GM23338 (cell line): ENCODE data around the gene DISP3. TPM values are rescaled to one million over a fixed set of nuclear protein-coding genes. Genes with fewer than 3 reads are reported as not detected.
A peak's percentile ranks its signal among the peaks of the same experiment; 100 is the strongest.

Experiments used
- ATAC-seq: fragments of 200-7000 bp; cut with Tn5 transposase; 3 replicates; pipeline ENCODE4 v1.9.1; 2020
- DNase-seq: peaks from one replicate; pipeline ENCODE4 v3.0.0-alpha.2; 2015; ENCODE audit warnings: low spot score
- H2AFZ ChIP-seq: fragments of 200-600 bp; sonication (generic); 2 replicates; pipeline ENCODE4 v1.8.0; 2016; ENCODE audit warnings: antibody characterized with exemption, mild to moderate bottlenecking, moderate library complexity
- H3F3A ChIP-seq: fragments of 200-600 bp; sonication (generic); replicated peaks from 2 replicates; pipeline ENCODE4 v1.8.0; 2017; ENCODE audit warnings: antibody characterized with exemption, mixed run types, low read depth
- H3K27ac ChIP-seq: fragments of 200-600 bp; sonication (generic); 2 replicates; pipeline ENCODE4 v1.6.1; 2016; ENCODE audit warnings: low read depth
- H3K27me3 ChIP-seq: fragments of 200-600 bp; sonication (generic); 2 replicates; pipeline ENCODE4 v1.8.0; 2016; ENCODE audit warnings: mild to moderate bottlenecking, mixed run types, moderate library complexity; ENCODE audit not compliant: insufficient read depth
- H3K36me3 ChIP-seq: fragments of 200-600 bp; sonication (generic); 2 replicates; pipeline ENCODE4 v1.8.0; 2016; ENCODE audit warnings: mild to moderate bottlenecking; ENCODE audit not compliant: insufficient read depth
- H3K4me1 ChIP-seq: fragments of 200-600 bp; sonication (generic); 2 replicates; pipeline ENCODE4 v1.8.0; 2016; ENCODE audit warnings: mild to moderate bottlenecking, moderate library complexity; ENCODE audit not compliant: insufficient read depth
- H3K4me2 ChIP-seq: fragments of 200-600 bp; sonication (generic); 2 replicates; pipeline ENCODE4 v1.7.1; 2017; ENCODE audit warnings: mixed run types
- H3K4me3 ChIP-seq: fragments of 200-600 bp; sonication (generic); 2 replicates; pipeline ENCODE4 v1.6.1; 2016; ENCODE audit warnings: mixed run types
- H3K79me2 ChIP-seq: fragments of 200-600 bp; sonication (generic); replicated peaks from 2 replicates; pipeline ENCODE4 v1.8.0; 2017; ENCODE audit warnings: mild to moderate bottlenecking; ENCODE audit not compliant: insufficient read depth
- H3K9me2 ChIP-seq: fragments of 200-600 bp; sonication (generic); 2 replicates; pipeline ENCODE4 v1.8.0; 2017; ENCODE audit not compliant: insufficient read depth
- H4K20me1 ChIP-seq: fragments of 200-600 bp; sonication (generic); replicated peaks from 2 replicates; pipeline ENCODE4 v1.8.0; 2017; ENCODE audit warnings: mild to moderate bottlenecking; ENCODE audit not compliant: insufficient read depth
- H3K27ac Mint-ChIP-seq: 2 replicates; pipeline ENCODE4 v1.8.0; 2020; ENCODE audit warnings: inconsistent platforms, mild to moderate bottlenecking, moderate library complexity, mixed read lengths
- H3K27me3 Mint-ChIP-seq: 3 replicates; pipeline ENCODE4 v1.8.0; 2022; ENCODE audit warnings: low read depth, mild to moderate bottlenecking, moderate library complexity, mixed read lengths, inconsistent platforms; ENCODE audit not compliant: insufficient read depth, poor library complexity
- H3K36me3 Mint-ChIP-seq: 3 replicates; pipeline ENCODE4 v1.8.0; 2021; ENCODE audit warnings: low read depth, mild to moderate bottlenecking, inconsistent platforms, moderate library complexity, mixed read lengths
- H3K4me1 Mint-ChIP-seq: 3 replicates; pipeline ENCODE4 v1.8.0; 2020; ENCODE audit warnings: mild to moderate bottlenecking, inconsistent platforms, mixed read lengths
- H3K4me3 Mint-ChIP-seq: 3 replicates; pipeline ENCODE4 v1.8.0; 2021; ENCODE audit warnings: moderate library complexity, mild to moderate bottlenecking, inconsistent platforms, mixed read lengths
- H3K9me3 Mint-ChIP-seq: 3 replicates; pipeline ENCODE4 v1.8.0; 2020; ENCODE audit warnings: moderate library complexity, mild to moderate bottlenecking, inconsistent platforms, mixed read lengths
- CREB1 ChIP-seq: fragments of 250-450 bp; sonication (Bioruptor Pico); IDR thresholded peaks from 2 replicates; pipeline ENCODE4 v1.5.0; 2020; ENCODE audit warnings: low read depth, mild to moderate bottlenecking, moderate library complexity
- EZH2 ChIP-seq: fragments of 200-600 bp; sonication (generic); IDR thresholded peaks from one replicate; pipeline ENCODE4 v1.8.0; 2017; ENCODE audit warnings: antibody characterized with exemption, mild to moderate bottlenecking, low read depth; ENCODE audit not compliant: unreplicated experiment
- EZH2phosphoT487 ChIP-seq: fragments of 200-600 bp; sonication (generic); IDR thresholded peaks from one replicate; pipeline ENCODE4 v1.8.1; 2018; ENCODE audit warnings: antibody characterized with exemption; ENCODE audit not compliant: unreplicated experiment
- JUNB ChIP-seq: IDR thresholded peaks from one replicate; pipeline ENCODE4 v1.6.1; 2016; ENCODE audit warnings: antibody characterized with exemption; ENCODE audit not compliant: unreplicated experiment
- NANOG ChIP-seq: IDR thresholded peaks from 2 replicates; pipeline ENCODE4 v1.6.1; 2016; ENCODE audit warnings: antibody characterized with exemption, borderline replicate concordance
- POLR2AphosphoS5 ChIP-seq: IDR thresholded peaks from 2 replicates; pipeline ENCODE4 v1.6.1; 2016; ENCODE audit warnings: antibody characterized with exemption, low read depth
- STAT1 ChIP-seq: IDR thresholded peaks from one replicate; pipeline ENCODE4 v1.6.1; 2016; ENCODE audit warnings: antibody characterized with exemption; ENCODE audit not compliant: unreplicated experiment
- ZNF114 ChIP-seq: fragments of 250-450 bp; sonication (Bioruptor Pico); IDR thresholded peaks from 2 replicates; pipeline ENCODE4 v1.5.0; 2020; ENCODE audit warnings: mild to moderate bottlenecking, moderate library complexity
- ZNF331 ChIP-seq: fragments of 250-450 bp; sonication (Bioruptor Pico); IDR thresholded peaks from 2 replicates; pipeline ENCODE4 v1.5.0; 2020; ENCODE audit warnings: low read depth, mild to moderate bottlenecking, moderate library complexity
- polyA plus RNA-seq: library from polyadenylated mRNA; unstranded; fragments of >200 nt; fragmentation: Nextera tagmentation; extraction: Ambion mirVana; gene quantifications from 2 replicates; pipeline ENCODE4 v1.2.1, GENCODE V29; 2016
- total RNA-seq: library from RNA; depleted of rRNA; stranded (reverse); fragments of >200 nt; shearing (Covaris generic); gene quantifications from 2 replicates; pipeline ENCODE4 v1.2.3, GENCODE V29; 2014
- TF ChIP-seq, protein P1 (sequence below): fragments of 250-450 bp; sonication (Bioruptor Pico); IDR thresholded peaks from 2 replicates; pipeline ENCODE4 v1.5.0; 2020; ENCODE audit warnings: mild to moderate bottlenecking, moderate library complexity
- TF ChIP-seq, protein P2 (sequence below): IDR thresholded peaks from 2 replicates; pipeline ENCODE4 v1.6.1; 2016; ENCODE audit warnings: antibody characterized with exemption
- TF ChIP-seq, protein P3 (sequence below): IDR thresholded peaks from one replicate; pipeline ENCODE4 v1.6.1; 2018; ENCODE audit warnings: antibody characterized with exemption; ENCODE audit not compliant: unreplicated experiment

DISP3 gene
- total and polyA plus RNA-seq, 2 experiments from 2014 or later, result 3.2 to 11.1 TPM

DNA sequence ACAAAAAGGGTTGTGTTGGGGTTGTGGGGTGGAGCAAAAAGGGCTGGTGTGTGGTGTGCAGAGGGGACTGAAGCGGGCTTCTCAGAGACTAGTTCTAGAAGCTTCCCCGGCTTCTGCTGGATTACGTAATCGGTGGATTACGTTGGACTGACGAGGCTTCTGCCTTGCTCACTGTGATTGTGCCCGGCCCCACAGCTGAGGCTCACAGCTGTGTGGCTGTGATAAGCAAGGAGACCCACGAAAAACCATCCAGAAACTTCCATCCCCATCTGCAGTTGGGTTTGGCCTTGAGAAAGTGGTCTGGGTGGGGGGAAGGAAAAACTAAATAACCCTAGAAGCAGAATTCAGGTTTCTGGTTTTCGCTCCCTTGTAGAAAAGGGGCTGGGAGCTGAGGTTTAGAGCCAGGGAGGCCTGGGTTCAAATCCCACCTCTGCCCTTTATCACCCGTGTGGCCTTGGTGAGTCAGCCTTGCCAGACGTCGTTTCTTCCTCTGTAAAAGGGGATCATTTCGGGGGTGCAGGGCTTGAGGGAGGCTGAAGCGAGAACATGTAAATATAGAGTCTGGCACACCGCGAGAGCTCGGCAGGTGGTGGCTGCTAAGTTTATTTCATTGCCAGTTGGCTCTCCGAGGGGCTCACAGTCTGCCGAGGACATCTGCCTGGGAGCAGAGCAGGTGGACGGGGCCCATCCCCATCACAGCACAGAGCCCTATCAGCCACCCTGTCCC lies 30.4 kb upstream of the DISP3 start (continued):
- TF ChIP-seq, protein P1, sequence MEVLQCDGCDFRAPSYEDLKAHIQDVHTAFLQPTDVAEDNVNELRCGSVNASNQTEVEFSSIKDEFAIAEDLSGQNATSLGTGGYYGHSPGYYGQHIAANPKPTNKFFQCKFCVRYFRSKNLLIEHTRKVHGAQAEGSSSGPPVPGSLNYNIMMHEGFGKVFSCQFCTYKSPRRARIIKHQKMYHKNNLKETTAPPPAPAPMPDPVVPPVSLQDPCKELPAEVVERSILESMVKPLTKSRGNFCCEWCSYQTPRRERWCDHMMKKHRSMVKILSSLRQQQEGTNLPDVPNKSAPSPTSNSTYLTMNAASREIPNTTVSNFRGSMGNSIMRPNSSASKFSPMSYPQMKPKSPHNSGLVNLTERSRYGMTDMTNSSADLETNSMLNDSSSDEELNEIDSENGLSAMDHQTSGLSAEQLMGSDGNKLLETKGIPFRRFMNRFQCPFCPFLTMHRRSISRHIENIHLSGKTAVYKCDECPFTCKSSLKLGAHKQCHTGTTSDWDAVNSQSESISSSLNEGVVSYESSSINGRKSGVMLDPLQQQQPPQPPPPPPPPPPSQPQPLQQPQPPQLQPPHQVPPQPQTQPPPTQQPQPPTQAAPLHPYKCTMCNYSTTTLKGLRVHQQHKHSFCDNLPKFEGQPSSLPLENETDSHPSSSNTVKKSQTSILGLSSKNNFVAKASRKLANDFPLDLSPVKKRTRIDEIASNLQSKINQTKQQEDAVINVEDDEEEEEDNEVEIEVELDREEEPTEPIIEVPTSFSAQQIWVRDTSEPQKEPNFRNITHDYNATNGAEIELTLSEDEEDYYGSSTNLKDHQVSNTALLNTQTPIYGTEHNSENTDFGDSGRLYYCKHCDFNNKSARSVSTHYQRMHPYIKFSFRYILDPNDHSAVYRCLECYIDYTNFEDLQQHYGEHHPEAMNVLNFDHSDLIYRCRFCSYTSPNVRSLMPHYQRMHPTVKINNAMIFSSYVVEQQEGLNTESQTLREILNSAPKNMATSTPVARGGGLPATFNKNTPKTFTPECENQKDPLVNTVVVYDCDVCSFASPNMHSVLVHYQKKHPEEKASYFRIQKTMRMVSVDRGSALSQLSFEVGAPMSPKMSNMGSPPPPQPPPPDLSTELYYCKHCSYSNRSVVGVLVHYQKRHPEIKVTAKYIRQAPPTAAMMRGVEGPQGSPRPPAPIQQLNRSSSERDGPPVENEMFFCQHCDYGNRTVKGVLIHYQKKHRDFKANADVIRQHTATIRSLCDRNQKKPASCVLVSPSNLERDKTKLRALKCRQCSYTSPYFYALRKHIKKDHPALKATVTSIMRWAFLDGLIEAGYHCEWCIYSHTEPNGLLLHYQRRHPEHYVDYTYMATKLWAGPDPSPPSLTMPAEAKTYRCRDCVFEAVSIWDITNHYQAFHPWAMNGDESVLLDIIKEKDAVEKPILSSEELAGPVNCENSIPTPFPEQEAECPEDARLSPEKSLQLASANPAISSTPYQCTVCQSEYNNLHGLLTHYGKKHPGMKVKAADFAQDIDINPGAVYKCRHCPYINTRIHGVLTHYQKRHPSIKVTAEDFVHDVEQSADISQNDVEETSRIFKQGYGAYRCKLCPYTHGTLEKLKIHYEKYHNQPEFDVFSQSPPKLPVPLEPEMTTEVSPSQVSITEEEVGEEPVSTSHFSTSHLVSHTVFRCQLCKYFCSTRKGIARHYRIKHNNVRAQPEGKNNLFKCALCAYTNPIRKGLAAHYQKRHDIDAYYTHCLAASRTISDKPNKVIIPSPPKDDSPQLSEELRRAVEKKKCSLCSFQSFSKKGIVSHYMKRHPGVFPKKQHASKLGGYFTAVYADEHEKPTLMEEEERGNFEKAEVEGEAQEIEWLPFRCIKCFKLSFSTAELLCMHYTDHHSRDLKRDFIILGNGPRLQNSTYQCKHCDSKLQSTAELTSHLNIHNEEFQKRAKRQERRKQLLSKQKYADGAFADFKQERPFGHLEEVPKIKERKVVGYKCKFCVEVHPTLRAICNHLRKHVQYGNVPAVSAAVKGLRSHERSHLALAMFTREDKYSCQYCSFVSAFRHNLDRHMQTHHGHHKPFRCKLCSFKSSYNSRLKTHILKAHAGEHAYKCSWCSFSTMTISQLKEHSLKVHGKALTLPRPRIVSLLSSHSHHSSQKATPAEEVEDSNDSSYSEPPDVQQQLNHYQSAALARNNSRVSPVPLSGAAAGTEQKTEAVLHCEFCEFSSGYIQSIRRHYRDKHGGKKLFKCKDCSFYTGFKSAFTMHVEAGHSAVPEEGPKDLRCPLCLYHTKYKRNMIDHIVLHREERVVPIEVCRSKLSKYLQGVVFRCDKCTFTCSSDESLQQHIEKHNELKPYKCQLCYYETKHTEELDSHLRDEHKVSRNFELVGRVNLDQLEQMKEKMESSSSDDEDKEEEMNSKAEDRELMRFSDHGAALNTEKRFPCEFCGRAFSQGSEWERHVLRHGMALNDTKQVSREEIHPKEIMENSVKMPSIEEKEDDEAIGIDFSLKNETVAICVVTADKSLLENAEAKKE (CRISPR knock-in tag), result no peak
- TF ChIP-seq JUNB, result no peak
- TF ChIP-seq, protein P2, sequence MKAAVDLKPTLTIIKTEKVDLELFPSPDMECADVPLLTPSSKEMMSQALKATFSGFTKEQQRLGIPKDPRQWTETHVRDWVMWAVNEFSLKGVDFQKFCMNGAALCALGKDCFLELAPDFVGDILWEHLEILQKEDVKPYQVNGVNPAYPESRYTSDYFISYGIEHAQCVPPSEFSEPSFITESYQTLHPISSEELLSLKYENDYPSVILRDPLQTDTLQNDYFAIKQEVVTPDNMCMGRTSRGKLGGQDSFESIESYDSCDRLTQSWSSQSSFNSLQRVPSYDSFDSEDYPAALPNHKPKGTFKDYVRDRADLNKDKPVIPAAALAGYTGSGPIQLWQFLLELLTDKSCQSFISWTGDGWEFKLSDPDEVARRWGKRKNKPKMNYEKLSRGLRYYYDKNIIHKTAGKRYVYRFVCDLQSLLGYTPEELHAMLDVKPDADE, result no peak

DNA sequence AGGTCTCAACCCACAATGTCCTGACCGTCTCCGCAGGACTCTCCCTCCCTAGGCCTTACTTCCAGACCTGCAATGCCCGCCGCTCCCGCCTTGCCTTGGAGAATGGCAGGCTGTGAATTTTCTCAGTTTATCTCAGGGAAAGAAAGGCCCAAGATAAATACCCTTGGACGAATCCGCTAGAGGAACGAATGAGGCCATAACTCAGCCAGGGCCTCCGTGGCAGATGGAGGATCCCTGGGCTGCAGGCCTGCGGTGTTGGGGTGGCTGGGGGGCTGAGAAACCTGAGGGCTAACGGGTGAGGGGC lies 29.9 kb upstream of the DISP3 start:
- no peak overlapping the region for H3K27ac ChIP-seq
- TF ChIP-seq ZNF114 (CRISPR knock-in tag) (no peak), POLR2AphosphoS5 (no peak), JUNB (no peak), EZH2 (no peak), CREB1 (CRISPR knock-in tag) (no peak), EZH2phosphoT487 (no peak), ZNF331 (CRISPR knock-in tag) (no peak), STAT1 (no peak), NANOG (no peak)
- TF ChIP-seq, protein P2, result no peak
- TF ChIP-seq, protein P3, sequence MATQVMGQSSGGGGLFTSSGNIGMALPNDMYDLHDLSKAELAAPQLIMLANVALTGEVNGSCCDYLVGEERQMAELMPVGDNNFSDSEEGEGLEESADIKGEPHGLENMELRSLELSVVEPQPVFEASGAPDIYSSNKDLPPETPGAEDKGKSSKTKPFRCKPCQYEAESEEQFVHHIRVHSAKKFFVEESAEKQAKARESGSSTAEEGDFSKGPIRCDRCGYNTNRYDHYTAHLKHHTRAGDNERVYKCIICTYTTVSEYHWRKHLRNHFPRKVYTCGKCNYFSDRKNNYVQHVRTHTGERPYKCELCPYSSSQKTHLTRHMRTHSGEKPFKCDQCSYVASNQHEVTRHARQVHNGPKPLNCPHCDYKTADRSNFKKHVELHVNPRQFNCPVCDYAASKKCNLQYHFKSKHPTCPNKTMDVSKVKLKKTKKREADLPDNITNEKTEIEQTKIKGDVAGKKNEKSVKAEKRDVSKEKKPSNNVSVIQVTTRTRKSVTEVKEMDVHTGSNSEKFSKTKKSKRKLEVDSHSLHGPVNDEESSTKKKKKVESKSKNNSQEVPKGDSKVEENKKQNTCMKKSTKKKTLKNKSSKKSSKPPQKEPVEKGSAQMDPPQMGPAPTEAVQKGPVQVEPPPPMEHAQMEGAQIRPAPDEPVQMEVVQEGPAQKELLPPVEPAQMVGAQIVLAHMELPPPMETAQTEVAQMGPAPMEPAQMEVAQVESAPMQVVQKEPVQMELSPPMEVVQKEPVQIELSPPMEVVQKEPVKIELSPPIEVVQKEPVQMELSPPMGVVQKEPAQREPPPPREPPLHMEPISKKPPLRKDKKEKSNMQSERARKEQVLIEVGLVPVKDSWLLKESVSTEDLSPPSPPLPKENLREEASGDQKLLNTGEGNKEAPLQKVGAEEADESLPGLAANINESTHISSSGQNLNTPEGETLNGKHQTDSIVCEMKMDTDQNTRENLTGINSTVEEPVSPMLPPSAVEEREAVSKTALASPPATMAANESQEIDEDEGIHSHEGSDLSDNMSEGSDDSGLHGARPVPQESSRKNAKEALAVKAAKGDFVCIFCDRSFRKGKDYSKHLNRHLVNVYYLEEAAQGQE, result no peak

More for the DNA sequence above, 29.9 kb upstream of the DISP3 start:
- H3K27me3 Mint-ChIP-seq, result peaks cover 7% of the 10 kb centered on the region
- H3K36me3 ChIP-seq, result no peaks in the 10 kb centered on the region
- H4K20me1 ChIP-seq, result no peaks in the 10 kb centered on the region
- no peak for DNase-seq
- no peak for ATAC-seq
- no peaks in the 10 kb centered on the region for H3K9me2 ChIP-seq
- no peaks in the 10 kb centered on the region; the same call in 1 of the 2 replicates for H3K4me1 ChIP-seq
- no peaks in the 10 kb centered on the region for H3K27me3 ChIP-seq
- no peak overlapping the region for H3K4me3 Mint-ChIP-seq
- H3K36me3 Mint-ChIP-seq, result no peaks in the 10 kb centered on the region
- no peaks in the 10 kb centered on the region for H3K79me2 ChIP-seq
- H3K4me2 ChIP-seq, result no peak overlapping the region
- H3K4me3 ChIP-seq, result no peak overlapping the region
- H3F3A ChIP-seq, result no peaks in the 10 kb centered on the region
- peak overlapping the region; percentile 52 for H2AFZ ChIP-seq
- H3K4me1 Mint-ChIP-seq, result peaks cover 3% of the 10 kb centered on the region; the same call in 2 of the 3 replicates
- no peaks in the 10 kb centered on the region; the same call in 2 of the 3 replicates for H3K9me3 Mint-ChIP-seq
- no peak overlapping the region for H3K27ac Mint-ChIP-seq
